C1 segment of cervical spinal cord (tissue), 14 donors: ENCODE results near the gene AP3D1.
"Not testable (repeated sequence)": the region's sequence is repeated elsewhere in the genome, so short reads cannot be mapped to it uniquely, and the experiment has no call there.

Experiments used
- DNase-seq, 14 donors: peaks; one replicate each; lab custom pipeline; 2025; lab: John Stamatoyannopoulos, UW

AP3D1 gene

GRCh38 chr19:2154587-2155075 lies 3.3 kb upstream of the AP3D1 start:
- no peak for DNase-seq

GRCh38 chr19:2150794-2151338 lies 500 bp downstream of the AP3D1 start:
- DNase-seq = peak in 2 of 14 donors; percentile 56 to 57

- peak in 4 of 14 donors; percentile 11 to 47 (median 24) for DNase-seq
Measured at GRCh38 chr19:2149980-2150793, 1.2 kb downstream of the AP3D1 start.

- no peak for DNase-seq
Measured at GRCh38 chr19:2148482-2149135, 2.8 kb downstream of the AP3D1 start.

GRCh38 chr19:2145831-2146241 lies 5.5 kb downstream of the AP3D1 start:
- no peak for DNase-seq

- no peak for DNase-seq
Measured at GRCh38 chr19:2144190-2144589, 7.2 kb downstream of the AP3D1 start.

GRCh38 chr19:2142173-2142829 lies 9.1 kb downstream of the AP3D1 start:
- DNase-seq = no peak

- no peak for DNase-seq
Measured at GRCh38 chr19:2140138-2140569, 11.2 kb downstream of the AP3D1 start.

- DNase-seq = no peak
Measured at GRCh38 chr19:2139385-2140137, 11.8 kb downstream of the AP3D1 start.

GRCh38 chr19:2138061-2138728 lies 13.2 kb downstream of the AP3D1 start:
- DNase-seq = peak in 5 of 14 donors; percentile 2 to 40 (median 25)

- no peak for DNase-seq
Measured at GRCh38 chr19:2136796-2137195, 14.6 kb downstream of the AP3D1 start.

- DNase-seq = no peak
Measured at GRCh38 chr19:2135474-2136402, 15.6 kb downstream of the AP3D1 start.

GRCh38 chr19:2132731-2133490 lies 18.5 kb downstream of the AP3D1 start:
- DNase-seq = peak in 1 of 14 donors; percentile 31

GRCh38 chr19:2132191-2132590 lies 19.2 kb downstream of the AP3D1 start:
- no peak for DNase-seq

- not testable (repeated sequence) for DNase-seq
Measured at GRCh38 chr19:2131012-2131975, 20.1 kb downstream of the AP3D1 start.

- DNase-seq = no peak
Measured at GRCh38 chr19:2129892-2130770, 21.2 kb downstream of the AP3D1 start.

GRCh38 chr19:2129486-2129885 lies 21.9 kb downstream of the AP3D1 start:
- DNase-seq = no peak
